ENCODE results near the gene CHI3L2. TPM values are rescaled to one million over a fixed set of nuclear protein-coding genes. Genes with fewer than 3 reads are reported as not detected.

The CHI3L2 gene
- total and polyA plus RNA-seq, 2 donors from 2014 or later = 5.8 to 27.2 TPM

- Histone ChIP-seq H3K9ac (ENCODE audit: low read length in 3 of 3) (no peak overlapping the region), H3K27me3 (ENCODE audit: control insufficient read depth, insufficient read depth, low read length) (no peaks in the 10 kb centered on the region), H3K9me3 (ENCODE audit: control insufficient read depth in 2 of 3, insufficient read depth in 1 of 3, low read length in 3 of 3) (no peaks in the 10 kb centered on the region), H3K4me1 (ENCODE audit: control insufficient read depth in 2 of 3, insufficient read depth in 2 of 3, low read depth in 1 of 3, low read length in 3 of 3) (peaks cover 0 to 4% (median 0%) of the 10 kb centered on the region in 3 donors), H3K4me3 (ENCODE audit: low read length in 3 of 3) (no peak overlapping the region), H3K36me3 (ENCODE audit: control insufficient read depth in 2 of 3, insufficient read depth in 3 of 3, low read length in 3 of 3) (no peaks in the 10 kb centered on the region), H3K27ac (ENCODE audit: low read depth in 2 of 2, low read length in 2 of 2) (no peak overlapping the region)
- FAIRE-seq = no peak
- TF ChIP-seq, protein P1, sequence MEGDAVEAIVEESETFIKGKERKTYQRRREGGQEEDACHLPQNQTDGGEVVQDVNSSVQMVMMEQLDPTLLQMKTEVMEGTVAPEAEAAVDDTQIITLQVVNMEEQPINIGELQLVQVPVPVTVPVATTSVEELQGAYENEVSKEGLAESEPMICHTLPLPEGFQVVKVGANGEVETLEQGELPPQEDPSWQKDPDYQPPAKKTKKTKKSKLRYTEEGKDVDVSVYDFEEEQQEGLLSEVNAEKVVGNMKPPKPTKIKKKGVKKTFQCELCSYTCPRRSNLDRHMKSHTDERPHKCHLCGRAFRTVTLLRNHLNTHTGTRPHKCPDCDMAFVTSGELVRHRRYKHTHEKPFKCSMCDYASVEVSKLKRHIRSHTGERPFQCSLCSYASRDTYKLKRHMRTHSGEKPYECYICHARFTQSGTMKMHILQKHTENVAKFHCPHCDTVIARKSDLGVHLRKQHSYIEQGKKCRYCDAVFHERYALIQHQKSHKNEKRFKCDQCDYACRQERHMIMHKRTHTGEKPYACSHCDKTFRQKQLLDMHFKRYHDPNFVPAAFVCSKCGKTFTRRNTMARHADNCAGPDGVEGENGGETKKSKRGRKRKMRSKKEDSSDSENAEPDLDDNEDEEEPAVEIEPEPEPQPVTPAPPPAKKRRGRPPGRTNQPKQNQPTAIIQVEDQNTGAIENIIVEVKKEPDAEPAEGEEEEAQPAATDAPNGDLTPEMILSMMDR (IDR thresholded peaks at IDR 0.05; ENCODE audit: borderline replicate concordance, extremely low read depth, insufficient read depth) = no peak
- DNase-seq = no peak
- intact Hi-C loops (cut with DNase I) = loop anchor here (10.0 kb wide), 1 partner anchor 182 kb away; no protein-coding TSS in a partner anchor
These were observed 4.3 kb upstream of the CHI3L2 start for GRCh38 chr1:111223126-111223685.

GRCh38 chr1:111225091-111225490, 2.4 kb upstream of the CHI3L2 start:
- Histone ChIP-seq H3K36me3 (ENCODE audit: control insufficient read depth in 2 of 3, insufficient read depth in 3 of 3, low read length in 3 of 3) (no peaks in the 10 kb centered on the region), H3K9me3 (ENCODE audit: control insufficient read depth in 2 of 3, insufficient read depth in 1 of 3, low read length in 3 of 3) (no peaks in the 10 kb centered on the region), H3K4me1 (ENCODE audit: control insufficient read depth in 2 of 3, insufficient read depth in 2 of 3, low read depth in 1 of 3, low read length in 3 of 3) (peaks cover 0 to 4% (median 0%) of the 10 kb centered on the region in 3 donors), H3K27me3 (ENCODE audit: control insufficient read depth, insufficient read depth, low read length) (no peaks in the 10 kb centered on the region), H3K9ac (ENCODE audit: low read length in 3 of 3) (no peak overlapping the region), H3K4me3 (ENCODE audit: low read length in 3 of 3) (no peak overlapping the region), H3K27ac (ENCODE audit: low read depth in 2 of 2, low read length in 2 of 2) (no peak overlapping the region)
- no peak for FAIRE-seq
- intact Hi-C loops (cut with DNase I) = loop anchor here (10.0 kb wide), 1 partner anchor 180 kb away; no protein-coding TSS in a partner anchor
- no peak for DNase-seq
- TF ChIP-seq, protein P1 (IDR thresholded peaks at IDR 0.05; ENCODE audit: borderline replicate concordance, extremely low read depth, insufficient read depth) = no peak

DNA sequence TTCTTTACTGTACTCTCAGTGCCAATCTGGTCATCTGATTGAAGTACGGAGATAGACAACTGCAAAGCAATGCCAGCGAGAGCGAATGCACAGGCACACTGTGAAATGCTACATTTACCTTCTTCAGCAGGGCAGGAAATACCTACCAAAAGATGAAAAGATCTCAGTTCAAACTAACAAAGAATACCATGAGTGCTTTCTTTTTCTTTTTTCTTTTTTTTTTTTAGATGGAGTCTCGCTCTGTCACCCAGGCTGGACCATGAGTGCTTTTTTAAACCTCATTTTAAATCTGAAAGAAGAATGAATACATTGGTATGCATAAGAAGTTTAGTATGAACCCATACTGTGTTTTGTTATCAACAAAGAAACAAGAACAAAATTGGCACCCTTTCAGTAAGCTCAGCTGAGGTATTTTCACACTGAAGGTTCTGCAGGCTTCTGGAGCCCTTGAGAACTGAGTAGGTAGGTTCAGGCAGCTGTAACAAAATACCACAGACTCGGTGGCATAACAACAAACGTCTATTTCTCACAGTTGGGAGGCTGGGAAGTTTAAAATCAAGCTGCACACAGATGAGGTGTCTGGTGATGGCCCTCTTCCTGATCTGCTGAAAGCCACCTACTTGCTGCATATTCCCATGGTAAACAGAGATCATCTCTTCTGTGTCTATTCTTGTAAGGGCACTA, 1.7 kb upstream of the CHI3L2 start:
- FAIRE-seq (no peak), DNase-seq (no peak)
- H3K36me3 ChIP-seq (ENCODE audit: control insufficient read depth in 2 of 3, insufficient read depth in 3 of 3, low read length in 3 of 3) = no peaks in the 10 kb centered on the region
- TF ChIP-seq, protein P1 (IDR thresholded peaks at IDR 0.05; ENCODE audit: borderline replicate concordance, extremely low read depth, insufficient read depth) = no peak
- intact Hi-C loops (cut with DNase I) = loop anchor here (10.0 kb wide), 1 partner anchor 179 kb away; no protein-coding TSS in a partner anchor
- H3K27ac ChIP-seq (ENCODE audit: low read depth in 2 of 2, low read length in 2 of 2) = no peak overlapping the region
- H3K4me1 ChIP-seq (ENCODE audit: control insufficient read depth in 2 of 3, insufficient read depth in 2 of 3, low read depth in 1 of 3, low read length in 3 of 3) = peaks cover 0 to 4% (median 0%) of the 10 kb centered on the region in 3 donors
- H3K27me3 ChIP-seq (ENCODE audit: control insufficient read depth, insufficient read depth, low read length) = no peaks in the 10 kb centered on the region
- no peak overlapping the region for H3K4me3 ChIP-seq (ENCODE audit: low read length in 3 of 3)
- no peaks in the 10 kb centered on the region for H3K9me3 ChIP-seq (ENCODE audit: control insufficient read depth in 2 of 3, insufficient read depth in 1 of 3, low read length in 3 of 3)
- H3K9ac ChIP-seq (ENCODE audit: low read length in 3 of 3) = no peak overlapping the region

Data from kidney (tissue), 14 donors.